Activated T-cell treated with anti-CD3 and anti-CD28 coated beads, Interleukin-2, amount 50 U/mL, for 4 hours (primary cell): ENCODE results near the gene MINDY2. TPM values are rescaled to one million over a fixed set of nuclear protein-coding genes. Genes with fewer than 3 reads are reported as not detected.
"Not testable (repeated sequence)": the region's sequence is repeated elsewhere in the genome, so short reads cannot be mapped to it uniquely, and the experiment has no call there.

Experiments
- ATAC-seq, 2 donors: fragments of 200-7000 bp; cut with Tn5 transposase; one replicate each; pipeline ENCODE4 v1.10.0; 2021
- DNase-seq: peaks from one replicate; pipeline ENCODE4 v3.0.0-alpha.2; 2020
- H3K27me3 Mint-ChIP-seq: one replicate; pipeline ENCODE4 v1.8.0; 2021; ENCODE audit warnings: low read depth, mixed read lengths
- H3K36me3 Mint-ChIP-seq: one replicate; pipeline ENCODE4 v1.8.0; 2022; ENCODE audit warnings: mixed read lengths; ENCODE audit not compliant: insufficient read depth
- H3K4me1 Mint-ChIP-seq: one replicate; pipeline ENCODE4 v1.8.0; 2021; ENCODE audit warnings: low read depth, mixed read lengths
- H3K4me3 Mint-ChIP-seq: one replicate; pipeline ENCODE4 v1.8.0; 2021; ENCODE audit warnings: mild to moderate bottlenecking, moderate library complexity, mixed read lengths
- H3K9me3 Mint-ChIP-seq: one replicate; pipeline ENCODE4 v1.8.0; 2021; ENCODE audit warnings: mixed read lengths
- total RNA-seq, 3 donors: library from RNA; stranded (reverse); gene quantifications; one replicate each; pipeline ENCODE4 v1.2.1, GENCODE V29; 2021

The MINDY2 gene
- total RNA-seq, 3 donors from 2014 or later: 4.1 to 8.4 (median 5.9) TPM

GRCh38 chr15:58823267-58823666 is 52.2 kb downstream of the MINDY2 start:
- not testable (repeated sequence) for H3K36me3 Mint-ChIP-seq

GRCh38 chr15:58830556-58830955 is 59.5 kb downstream of the MINDY2 start:
- Mint-ChIP-seq H3K9me3 (no peaks in the 10 kb centered on the region), H3K36me3 (peaks cover 19% of the 10 kb centered on the region), H3K4me1 (no peaks in the 10 kb centered on the region), H3K4me3 (no peak overlapping the region), H3K27me3 (no peaks in the 10 kb centered on the region)
- ATAC-seq (no peak), DNase-seq (no peak)

More at GRCh38 chr15:58823267-58823666, 52.2 kb downstream of the MINDY2 start:
- not testable (repeated sequence) for DNase-seq, H3K4me1 Mint-ChIP-seq, H3K27me3 Mint-ChIP-seq, H3K4me3 Mint-ChIP-seq, ATAC-seq, H3K9me3 Mint-ChIP-seq

GRCh38 chr15:58833681-58834426 is 62.8 kb downstream of the MINDY2 start:
- H3K4me1 Mint-ChIP-seq, ATAC-seq, H3K9me3 Mint-ChIP-seq, H3K27me3 Mint-ChIP-seq, DNase-seq, H3K4me3 Mint-ChIP-seq: not testable (repeated sequence)
- peaks cover 12% of the 10 kb centered on the region for H3K36me3 Mint-ChIP-seq

GRCh38 chr15:58839485-58839884 is 68.4 kb downstream of the MINDY2 start:
- no peak for ATAC-seq
- Mint-ChIP-seq H3K36me3 (peaks cover 3% of the 10 kb centered on the region), H3K9me3 (no peaks in the 10 kb centered on the region), H3K4me3 (no peak overlapping the region), H3K27me3 (no peaks in the 10 kb centered on the region), H3K4me1 (no peaks in the 10 kb centered on the region)
- no peak for DNase-seq

- Mint-ChIP-seq H3K4me1 (no peaks in the 10 kb centered on the region), H3K9me3 (no peaks in the 10 kb centered on the region), H3K4me3 (no peak overlapping the region), H3K27me3 (no peaks in the 10 kb centered on the region), H3K36me3 (peaks cover 3% of the 10 kb centered on the region)
- ATAC-seq: no peak
- DNase-seq: no peak
Measured at GRCh38 chr15:58840048-58840447, 68.9 kb downstream of the MINDY2 start.

GRCh38 chr15:58842713-58843396 is 71.8 kb downstream of the MINDY2 start:
- Mint-ChIP-seq H3K27me3 (no peaks in the 10 kb centered on the region), H3K4me1 (no peaks in the 10 kb centered on the region), H3K4me3 (no peak overlapping the region), H3K36me3 (peaks cover 8% of the 10 kb centered on the region), H3K9me3 (no peaks in the 10 kb centered on the region)
- DNase-seq: no peak
- ATAC-seq: no peak

GRCh38 chr15:58851205-58851604 is 80.1 kb downstream of the MINDY2 start:
- H3K27me3 Mint-ChIP-seq, DNase-seq, H3K9me3 Mint-ChIP-seq, ATAC-seq, H3K4me1 Mint-ChIP-seq, H3K4me3 Mint-ChIP-seq: not testable (repeated sequence)
- H3K36me3 Mint-ChIP-seq: peaks cover 25% of the 10 kb centered on the region

- Mint-ChIP-seq H3K27me3 (no peaks in the 10 kb centered on the region), H3K4me1 (no peaks in the 10 kb centered on the region), H3K4me3 (no peak overlapping the region), H3K36me3 (peaks cover 24% of the 10 kb centered on the region), H3K9me3 (no peaks in the 10 kb centered on the region)
- DNase-seq: no peak
- ATAC-seq: no peak
Measured at GRCh38 chr15:58852347-58852746, 81.2 kb downstream of the MINDY2 start.

- Mint-ChIP-seq H3K4me1 (no peaks in the 10 kb centered on the region), H3K9me3 (no peaks in the 10 kb centered on the region), H3K4me3 (no peak overlapping the region), H3K27me3 (no peaks in the 10 kb centered on the region), H3K36me3 (peaks cover 14% of the 10 kb centered on the region)
- DNase-seq: no peak
- ATAC-seq: no peak
Measured at GRCh38 chr15:58854593-58854992, 83.5 kb downstream of the MINDY2 start.

GRCh38 chr15:58856086-58856485 is 85.0 kb downstream of the MINDY2 start:
- Mint-ChIP-seq H3K4me1 (peaks cover under 1% of the 10 kb centered on the region), H3K27me3 (no peaks in the 10 kb centered on the region), H3K36me3 (peaks cover 10% of the 10 kb centered on the region), H3K9me3 (no peaks in the 10 kb centered on the region), H3K4me3 (no peak overlapping the region)
- ATAC-seq (no peak), DNase-seq (no peak)

- DNase-seq, ATAC-seq: not testable (repeated sequence)
Measured at GRCh38 chr15:58856621-58857020, 85.5 kb downstream of the MINDY2 start.

GRCh38 chr15:58862326-58862725 is 91.2 kb downstream of the MINDY2 start:
- H3K4me1 Mint-ChIP-seq: peaks cover 14% of the 10 kb centered on the region
- peaks cover 8% of the 10 kb centered on the region for H3K27me3 Mint-ChIP-seq
- H3K4me3 Mint-ChIP-seq: no peak overlapping the region
- H3K36me3 Mint-ChIP-seq: no peaks in the 10 kb centered on the region
- ATAC-seq (no peak), DNase-seq (no peak)
- H3K9me3 Mint-ChIP-seq: no peaks in the 10 kb centered on the region

More at GRCh38 chr15:58856621-58857020, 85.5 kb downstream of the MINDY2 start:
- H3K27me3 Mint-ChIP-seq, H3K4me3 Mint-ChIP-seq, H3K36me3 Mint-ChIP-seq, H3K9me3 Mint-ChIP-seq, H3K4me1 Mint-ChIP-seq: not testable (repeated sequence)

GRCh38 chr15:58864602-58865424 is 93.7 kb downstream of the MINDY2 start:
- Mint-ChIP-seq H3K4me3 (peak overlapping the region; percentile 36), H3K27me3 (peaks cover 8% of the 10 kb centered on the region), H3K36me3 (no peaks in the 10 kb centered on the region), H3K9me3 (no peaks in the 10 kb centered on the region), H3K4me1 (peaks cover 14% of the 10 kb centered on the region)
- DNase-seq (no peak), ATAC-seq (peak; percentile 65 to 66)

- no peak for ATAC-seq
- no peaks in the 10 kb centered on the region for H3K9me3 Mint-ChIP-seq
- no peak for DNase-seq
- H3K27me3 Mint-ChIP-seq: peaks cover 8% of the 10 kb centered on the region
- H3K4me1 Mint-ChIP-seq: peaks cover 14% of the 10 kb centered on the region
- H3K36me3 Mint-ChIP-seq: no peaks in the 10 kb centered on the region
- H3K4me3 Mint-ChIP-seq: no peak overlapping the region
Measured at GRCh38 chr15:58865425-58865880, 94.4 kb downstream of the MINDY2 start.
